ENCODE measurements around the gene WDR74.
"Not testable (repeated sequence)": the region's sequence is repeated elsewhere in the genome, so short reads cannot be mapped to it uniquely, and the experiment has no call there.

Gene WDR74

DNA sequence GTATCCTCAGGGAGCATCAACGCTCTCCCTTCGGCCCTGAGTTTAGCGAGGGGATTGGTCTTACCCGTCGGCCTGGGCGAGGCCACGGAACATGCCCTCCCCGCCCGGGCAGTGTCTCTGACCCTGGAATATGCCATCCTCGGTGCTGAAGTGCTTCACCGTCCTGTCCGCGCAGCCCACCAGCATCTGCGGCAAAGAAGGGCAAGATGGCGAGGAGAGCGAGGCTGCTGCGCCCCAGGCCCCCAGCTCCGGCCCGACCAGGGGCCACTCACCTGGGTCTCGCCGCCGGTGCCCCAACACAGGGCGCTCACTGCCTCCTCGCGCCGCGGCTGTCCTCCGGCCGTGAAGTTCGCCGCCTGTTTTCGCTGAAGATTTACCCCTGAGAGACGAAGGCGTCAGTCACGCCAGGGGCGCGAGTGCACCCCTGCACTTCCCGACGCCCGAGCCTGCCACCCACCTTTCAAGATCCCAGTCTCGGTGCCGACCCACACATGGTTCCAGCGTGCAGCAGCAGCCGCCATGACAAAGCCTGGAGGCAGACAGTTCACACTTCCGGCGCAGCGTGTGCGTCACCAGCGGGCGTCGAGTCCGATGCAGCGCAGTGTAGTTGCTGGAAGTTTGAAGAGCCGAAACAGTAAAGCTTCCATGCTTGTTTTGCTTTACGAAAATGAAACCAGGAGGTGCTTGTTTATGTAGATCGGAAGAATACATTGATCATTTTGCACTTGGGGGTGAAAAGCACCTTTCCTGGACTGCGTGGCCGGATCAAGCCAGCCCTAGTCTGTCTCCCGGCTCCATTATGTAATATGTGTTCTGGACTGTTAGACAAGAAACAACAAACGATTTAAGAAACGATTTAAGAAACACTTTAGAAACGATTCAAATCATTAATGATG is at the start of gene WDR74:
Gene WDR74 (minus strand): TSS at position 541 of the 896 bp plus-strand sequence. CDS start 20 bp downstream, at position 521.
- peak; percentile 78 to 80 for DNase-seq (ENCODE audit: low read depth in 2 of 2)

DNA sequence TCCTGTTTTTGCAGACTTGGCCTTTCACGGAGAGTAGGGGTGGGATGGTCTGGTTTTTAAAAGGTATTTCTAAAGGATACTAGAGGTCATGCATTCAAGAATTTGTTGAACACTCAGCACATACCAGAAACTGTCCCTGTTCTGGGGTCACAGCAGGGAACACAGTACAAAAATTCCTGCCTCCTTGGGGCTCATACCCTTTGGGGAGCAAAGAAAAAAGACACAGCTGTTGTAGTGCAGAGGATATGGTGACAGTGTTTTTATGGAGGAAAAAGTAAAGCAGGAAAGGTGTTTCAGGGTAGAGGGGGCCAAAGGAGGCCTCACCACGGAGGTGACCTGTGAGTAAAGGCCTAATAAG is 49.7 kb upstream of the WDR74 start:
- DNase-seq (ENCODE audit: low read depth in 2 of 2) = no peak

DNA sequence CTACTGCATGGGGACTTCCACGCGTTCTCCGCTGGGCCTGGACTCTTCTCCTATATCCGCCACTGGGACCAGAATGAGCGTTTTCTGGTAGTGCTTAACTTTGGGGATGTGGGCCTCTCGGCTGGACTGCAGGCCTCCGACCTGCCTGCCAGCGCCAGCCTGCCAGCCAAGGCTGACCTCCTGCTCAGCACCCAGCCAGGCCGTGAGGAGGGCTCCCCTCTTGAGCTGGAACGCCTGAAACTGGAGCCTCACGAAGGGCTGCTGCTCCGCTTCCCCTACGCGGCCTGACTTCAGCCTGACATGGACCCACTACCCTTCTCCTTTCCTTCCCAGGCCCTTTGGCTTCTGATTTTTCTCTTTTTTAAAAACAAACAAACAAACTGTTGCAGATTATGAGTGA is 49.0 kb upstream of the WDR74 start:
- no peak for DNase-seq (ENCODE audit: low read depth in 2 of 2)

DNA sequence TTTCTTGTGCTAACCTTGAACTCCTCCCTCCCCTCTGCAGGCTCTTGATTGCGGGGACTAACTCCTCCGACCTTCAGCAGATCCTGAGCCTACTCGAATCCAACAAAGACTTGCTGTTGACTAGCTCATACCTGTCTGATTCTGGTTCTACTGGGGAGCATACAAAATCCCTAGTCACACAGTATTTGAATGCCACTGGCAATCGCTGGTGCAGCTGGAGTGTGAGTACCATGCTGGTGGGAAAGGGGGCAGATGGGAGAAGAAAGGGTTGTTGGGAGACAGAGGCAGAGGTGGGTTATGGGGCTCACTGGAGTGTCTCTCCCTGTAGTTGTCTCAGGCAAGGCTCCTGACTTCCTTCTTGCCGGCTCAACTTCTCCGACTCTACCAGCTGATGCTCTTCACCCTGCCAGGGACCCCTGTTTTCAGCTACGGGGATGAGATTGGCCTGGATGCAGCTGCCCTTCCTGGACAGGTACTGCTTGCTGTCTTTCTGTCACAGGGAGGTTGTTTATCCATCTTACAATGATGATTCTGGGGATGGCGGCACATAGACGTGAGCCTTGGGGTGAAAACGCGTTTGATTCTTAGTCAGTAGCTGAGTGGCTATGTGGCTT is 45.9 kb upstream of the WDR74 start:
- DNase-seq (ENCODE audit: low read depth in 2 of 2) = no peak

DNA sequence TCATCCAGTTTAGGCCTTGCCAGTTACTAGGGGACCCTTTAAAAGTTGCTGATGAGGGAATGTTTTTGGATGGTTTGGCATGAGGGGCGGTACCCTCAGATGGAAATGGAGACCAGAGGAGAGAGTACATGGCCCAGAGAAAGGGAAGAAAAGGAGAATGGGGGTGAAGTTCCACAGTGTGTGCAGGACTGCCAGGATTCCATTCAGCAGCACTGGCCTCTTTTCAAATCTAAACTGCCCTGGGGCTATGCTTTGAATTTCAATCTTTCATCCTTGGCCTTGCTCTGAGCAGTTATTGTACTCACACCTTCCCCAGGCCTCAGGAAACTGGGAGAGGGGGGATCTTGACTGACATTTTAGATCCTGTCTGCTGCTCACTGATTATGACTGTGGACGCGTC is 44.3 kb upstream of the WDR74 start:
- DNase-seq (ENCODE audit: low read depth in 2 of 2) = no peak

DNA sequence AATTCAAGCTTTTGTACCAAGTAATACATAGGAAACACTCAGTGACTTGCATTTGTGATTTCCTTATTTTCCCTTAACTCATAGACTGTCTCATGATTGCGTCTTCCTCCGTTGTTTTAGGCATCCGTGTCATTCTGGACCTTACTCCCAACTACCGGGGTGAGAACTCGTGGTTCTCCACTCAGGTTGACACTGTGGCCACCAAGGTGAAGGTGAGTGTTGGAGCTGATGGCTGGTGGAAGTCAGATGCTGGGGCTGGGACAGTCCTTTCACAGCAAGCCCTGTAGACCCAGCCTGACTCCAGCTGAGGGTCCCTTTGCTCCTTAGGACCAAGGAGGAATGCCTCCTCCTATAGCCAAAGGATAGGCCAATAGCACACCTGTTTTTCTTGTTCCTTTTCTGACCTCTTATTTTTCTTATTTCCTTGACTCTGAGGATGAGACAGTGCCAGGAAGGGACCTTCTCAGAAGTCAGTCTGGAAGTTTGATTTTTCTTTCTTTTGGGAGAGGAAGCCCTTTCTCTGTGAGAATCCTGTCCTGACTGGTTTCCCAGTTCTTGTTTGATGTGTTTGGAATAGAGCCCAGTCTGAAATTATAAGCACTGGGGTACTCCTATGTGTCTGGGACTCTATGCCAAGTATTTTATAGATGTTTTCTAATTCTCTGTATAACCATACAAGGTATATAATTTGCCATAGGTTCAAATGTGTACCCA is 43.6 kb upstream of the WDR74 start:
- DNase-seq (ENCODE audit: low read depth in 2 of 2) = no peak

DNA sequence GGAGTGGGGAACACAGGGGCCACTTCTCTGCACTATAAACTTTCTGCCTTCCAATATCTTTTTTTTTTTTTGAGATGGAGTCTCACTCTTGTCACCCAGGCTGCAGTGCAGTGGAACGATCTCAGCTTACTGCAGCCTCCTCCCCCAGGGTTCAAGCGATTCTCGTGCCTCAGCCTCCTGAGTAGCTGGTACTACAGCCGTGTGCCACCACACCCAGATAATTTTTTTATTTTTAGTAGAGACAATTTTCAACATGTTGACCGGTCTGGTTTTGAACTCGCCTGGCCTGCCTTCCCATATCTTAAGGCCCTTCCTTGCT is 43.0 kb upstream of the WDR74 start:
- no peak for DNase-seq (ENCODE audit: low read depth in 2 of 2)

DNA sequence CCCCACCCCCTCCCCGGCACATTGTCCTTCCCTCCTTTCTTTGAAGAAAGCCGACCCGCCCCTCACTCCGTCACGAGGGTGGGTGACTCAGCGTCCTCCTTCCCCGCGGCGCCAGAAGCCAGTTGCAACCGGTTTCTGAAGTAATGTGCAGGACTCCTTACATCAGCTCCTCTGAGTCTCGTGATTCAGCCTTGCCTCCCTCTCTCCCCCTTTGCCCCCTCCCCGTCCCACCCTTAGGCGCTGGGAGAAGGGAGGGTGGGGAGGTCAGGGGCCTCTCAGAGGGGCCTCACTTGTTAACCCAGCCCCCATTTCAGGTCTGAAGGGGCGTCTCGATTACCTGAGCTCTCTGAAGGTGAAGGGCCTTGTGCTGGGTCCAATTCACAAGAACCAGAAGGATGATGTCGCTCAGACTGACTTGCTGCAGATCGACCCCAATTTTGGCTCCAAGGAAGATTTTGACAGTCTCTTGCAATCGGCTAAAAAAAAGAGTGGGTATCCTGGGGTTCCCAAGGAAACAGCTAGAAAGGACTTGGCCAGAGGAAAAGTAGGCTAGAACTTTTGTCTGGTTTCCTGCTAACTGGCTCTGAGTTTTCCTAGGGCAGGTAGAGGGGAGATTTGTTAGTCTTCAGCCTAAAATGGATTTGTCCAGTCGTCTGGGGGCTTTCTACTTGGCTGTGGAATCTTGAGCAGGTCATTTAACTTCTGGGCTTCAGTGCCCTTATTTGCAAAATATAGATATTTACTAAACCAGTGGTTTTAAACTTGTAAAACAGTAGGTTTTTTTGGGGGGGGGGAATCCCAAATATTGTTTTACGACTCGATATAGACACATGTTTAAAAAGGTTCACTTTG is 42.4 kb upstream of the WDR74 start:
- DNase-seq (ENCODE audit: low read depth in 2 of 2) = peak; percentile 82 to 86

DNA sequence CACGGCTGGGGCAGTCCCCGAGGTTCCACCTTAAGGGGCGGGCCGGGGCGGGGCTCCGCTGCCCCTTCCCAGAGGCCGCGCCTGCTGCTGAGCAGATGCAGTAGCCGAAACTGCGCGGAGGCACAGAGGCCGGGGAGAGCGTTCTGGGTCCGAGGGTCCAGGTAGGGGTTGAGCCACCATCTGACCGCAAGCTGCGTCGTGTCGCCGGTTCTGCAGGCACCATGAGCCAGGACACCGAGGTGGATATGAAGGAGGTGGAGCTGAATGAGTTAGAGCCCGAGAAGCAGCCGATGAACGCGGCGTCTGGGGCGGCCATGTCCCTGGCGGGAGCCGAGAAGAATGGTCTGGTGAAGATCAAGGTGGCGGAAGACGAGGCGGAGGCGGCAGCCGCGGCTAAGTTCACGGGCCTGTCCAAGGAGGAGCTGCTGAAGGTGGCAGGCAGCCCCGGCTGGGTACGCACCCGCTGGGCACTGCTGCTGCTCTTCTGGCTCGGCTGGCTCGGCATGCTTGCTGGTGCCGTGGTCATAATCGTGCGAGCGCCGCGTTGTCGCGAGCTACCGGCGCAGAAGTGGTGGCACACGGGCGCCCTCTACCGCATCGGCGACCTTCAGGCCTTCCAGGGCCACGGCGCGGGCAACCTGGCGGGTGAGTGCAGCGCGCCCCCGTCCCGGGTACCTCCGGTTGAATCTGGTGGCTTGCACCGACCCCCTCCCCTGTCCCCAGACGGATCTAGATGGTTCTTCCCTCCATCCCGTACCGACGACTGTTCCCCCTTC is 41.6 kb upstream of the WDR74 start, which contains the start of gene SLC3A2:
Gene SLC3A2 (plus strand): TSS at position 94 of the 776 bp plus-strand sequence. CDS start 128 bp downstream, at position 222.
- peak; percentile 68 to 71 for DNase-seq (ENCODE audit: low read depth in 2 of 2)

DNA sequence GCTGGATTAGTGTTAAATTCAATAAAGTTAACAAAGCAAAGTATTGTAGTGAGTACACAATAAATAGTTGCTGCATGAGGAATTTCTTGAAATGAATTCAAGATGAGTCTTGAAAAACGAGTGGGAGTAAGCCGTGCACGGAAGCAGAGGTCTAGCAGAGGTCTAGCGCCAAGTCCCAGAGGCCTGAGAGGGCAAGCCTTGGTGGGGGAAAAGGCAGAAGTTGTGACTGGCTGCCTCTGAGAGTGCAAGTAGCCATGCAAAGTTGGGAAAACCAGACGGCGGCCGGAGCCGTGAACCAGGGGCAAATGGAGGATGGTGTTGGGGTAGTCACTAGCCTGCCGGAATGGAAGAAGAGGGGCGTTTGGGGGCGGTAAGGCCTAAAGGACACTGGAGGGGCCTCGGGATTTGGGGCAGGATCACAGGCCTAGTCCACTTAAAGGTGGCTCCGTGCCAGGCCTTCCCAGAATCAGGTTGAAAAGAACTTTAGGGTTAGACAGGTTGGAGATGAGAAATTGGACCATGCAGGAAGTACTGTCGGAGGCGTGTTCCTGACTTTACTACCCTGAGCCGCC is 40.9 kb upstream of the WDR74 start:
- no peak for DNase-seq (ENCODE audit: low read depth in 2 of 2)

DNA sequence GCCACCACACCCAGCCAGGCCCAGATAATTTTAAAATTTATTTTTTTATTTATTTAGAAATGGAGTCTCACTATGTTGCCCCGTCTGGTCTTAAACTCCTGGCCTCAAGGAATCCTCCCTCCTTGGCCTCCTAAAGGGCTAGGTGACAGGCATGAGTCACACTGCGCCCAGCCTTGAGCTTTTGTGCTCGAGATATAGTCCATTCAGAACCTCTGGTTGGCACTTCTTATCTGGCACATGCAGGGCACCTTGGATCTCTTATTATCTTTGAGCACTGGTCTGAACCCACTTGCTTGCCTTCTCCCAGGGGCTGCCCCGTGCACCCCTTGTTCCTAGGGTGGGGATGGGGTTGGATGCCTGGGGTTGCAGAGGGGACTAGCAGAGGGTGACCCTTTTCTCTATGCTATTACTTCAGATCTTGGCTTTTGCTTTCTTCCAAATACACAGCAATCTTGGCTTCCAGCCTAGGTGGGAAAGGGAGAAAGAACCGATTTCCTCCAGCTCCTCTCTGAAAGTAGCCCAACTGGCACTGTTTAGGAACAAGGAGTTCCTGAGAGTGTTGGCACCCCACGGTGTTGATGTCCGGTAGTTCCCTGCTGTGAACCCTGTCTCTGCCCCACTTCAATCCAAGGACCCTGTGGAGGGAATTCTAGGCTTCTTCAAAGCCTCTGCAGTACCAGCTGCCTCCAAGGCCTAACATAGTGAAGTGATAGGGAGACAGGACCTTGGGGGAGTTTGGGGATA is 40.0 kb upstream of the WDR74 start:
- DNase-seq (ENCODE audit: low read depth in 2 of 2) = no peak

DNA sequence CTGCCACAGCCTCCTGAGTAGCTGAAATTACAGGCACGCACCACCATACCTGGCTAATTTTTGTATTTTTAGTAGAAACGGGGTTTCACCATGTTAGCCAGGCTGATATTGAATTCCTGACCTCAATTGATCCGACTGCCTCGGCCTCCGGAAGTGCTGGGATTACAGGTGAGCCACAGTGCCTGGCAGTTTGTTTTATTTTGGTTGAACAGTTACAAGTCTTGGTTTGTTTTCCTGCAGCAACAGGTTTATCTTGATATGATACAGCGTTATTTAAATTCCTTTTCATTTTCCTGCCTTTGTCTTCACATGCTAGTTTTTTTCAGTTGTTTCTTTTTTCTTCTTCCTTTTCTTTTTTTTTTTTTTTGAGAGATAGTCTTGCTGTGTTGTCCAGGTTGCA is 37.3 kb upstream of the WDR74 start:
- DNase-seq (ENCODE audit: low read depth in 2 of 2) = no peak

DNA sequence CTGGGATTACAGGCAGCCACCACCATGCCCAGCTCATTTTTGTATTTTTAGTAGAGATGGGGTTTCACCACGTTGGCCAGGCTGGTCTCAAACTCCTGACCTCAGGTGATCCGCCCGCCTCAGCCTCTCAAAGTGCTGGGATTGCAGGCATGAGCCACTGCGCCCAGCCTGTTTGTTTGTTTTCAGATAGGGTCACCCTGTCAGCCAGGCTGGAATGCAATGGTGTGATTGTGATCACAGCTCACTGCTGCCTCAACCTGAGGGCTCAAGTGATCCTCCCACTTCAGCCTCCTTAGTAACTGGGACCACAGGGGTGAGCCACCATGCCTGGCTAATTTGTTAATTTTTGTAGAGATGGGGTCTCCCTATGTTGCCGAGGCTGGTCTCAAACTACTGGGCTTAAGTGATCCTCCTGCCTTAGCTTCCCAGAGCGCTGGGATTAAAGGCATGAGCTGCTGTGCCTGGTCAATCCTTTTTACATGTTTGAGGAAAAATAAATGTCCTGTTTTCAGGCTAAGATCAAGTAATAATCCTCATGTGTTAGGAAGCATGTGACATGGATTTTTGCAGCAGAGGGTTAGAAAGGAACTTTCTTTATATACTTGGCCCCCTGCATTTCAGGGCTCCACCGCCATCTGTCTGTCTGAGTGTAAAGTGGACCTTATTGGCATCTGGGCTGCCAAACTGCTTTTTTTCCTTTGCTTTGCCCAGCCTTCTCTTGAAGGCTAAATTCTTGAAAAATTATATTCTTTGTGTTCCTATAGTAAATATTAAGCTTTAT is 36.5 kb upstream of the WDR74 start:
- no peak for DNase-seq (ENCODE audit: low read depth in 2 of 2)

DNA sequence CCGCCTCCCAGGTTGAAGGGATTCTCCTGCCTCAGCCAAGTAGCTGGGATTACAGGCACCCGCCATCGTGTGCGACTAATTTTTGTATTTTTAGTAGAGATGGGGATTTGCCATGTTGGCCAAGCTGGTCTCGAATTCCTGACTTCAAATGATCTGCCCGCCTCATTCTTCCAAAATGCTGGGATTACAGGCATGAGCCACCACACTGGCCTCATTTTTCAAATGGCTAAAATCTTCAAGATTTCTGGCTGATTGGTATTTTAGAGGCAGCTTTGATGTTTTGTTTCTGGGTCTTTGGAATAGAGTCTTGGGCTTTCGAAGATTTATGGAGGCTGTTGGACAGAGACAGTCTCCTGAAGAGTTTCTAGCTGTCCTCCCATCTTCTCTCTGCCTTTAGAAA is 35.5 kb upstream of the WDR74 start:
- DNase-seq (ENCODE audit: low read depth in 2 of 2) = no peak

DNA sequence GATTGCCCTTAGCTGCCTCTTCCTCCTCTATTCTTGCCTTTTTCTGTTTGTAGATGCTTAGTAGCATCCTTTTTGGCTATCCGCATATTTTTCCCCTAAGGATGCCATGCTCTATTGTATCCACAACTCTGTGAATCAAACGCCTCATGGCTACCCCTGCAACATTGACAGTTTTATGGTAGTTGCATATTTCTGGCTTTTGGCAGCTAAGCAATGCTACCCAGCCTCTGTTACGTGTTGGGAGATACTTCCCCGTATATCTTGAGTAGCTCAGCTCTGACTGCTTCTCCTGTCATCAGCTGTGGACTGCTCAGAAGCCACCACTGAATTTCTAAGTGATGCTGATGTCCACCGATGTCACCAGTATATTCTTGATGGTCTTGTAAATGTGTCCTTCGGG is 26.2 kb upstream of the WDR74 start:
- no peak for DNase-seq (ENCODE audit: low read depth in 2 of 2)

DNA sequence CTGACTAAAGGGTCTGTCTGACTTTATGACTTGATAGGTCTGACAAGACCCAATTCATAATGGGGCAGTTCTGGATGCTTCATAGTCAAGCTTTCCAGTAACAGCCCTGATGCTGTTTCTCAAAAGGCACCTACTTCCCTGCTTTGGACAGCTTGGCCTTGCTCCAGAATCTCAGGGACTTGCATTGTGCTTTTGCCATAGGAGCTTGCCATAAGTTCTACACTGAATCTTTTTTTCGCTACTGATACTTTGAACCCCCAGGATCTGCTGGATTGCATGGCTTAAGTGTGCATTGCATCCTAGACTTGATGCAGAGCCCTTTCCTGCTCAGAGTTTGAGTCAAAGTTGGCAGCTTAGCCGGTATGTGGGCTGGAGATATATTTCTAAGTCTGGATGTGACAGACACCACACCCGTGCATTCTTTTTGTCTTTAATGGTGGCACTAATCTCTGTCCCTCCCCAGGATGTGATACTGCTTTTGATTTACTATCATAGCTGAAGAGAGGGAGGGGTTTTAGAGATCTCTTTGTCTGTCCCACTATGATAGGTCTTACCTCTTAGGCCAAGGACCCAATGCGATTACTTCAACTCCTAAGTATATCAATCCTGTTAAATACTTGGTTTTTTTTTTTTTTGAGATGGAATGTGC is 24.4 kb upstream of the WDR74 start:
- no peak for DNase-seq (ENCODE audit: low read depth in 2 of 2)

DNA sequence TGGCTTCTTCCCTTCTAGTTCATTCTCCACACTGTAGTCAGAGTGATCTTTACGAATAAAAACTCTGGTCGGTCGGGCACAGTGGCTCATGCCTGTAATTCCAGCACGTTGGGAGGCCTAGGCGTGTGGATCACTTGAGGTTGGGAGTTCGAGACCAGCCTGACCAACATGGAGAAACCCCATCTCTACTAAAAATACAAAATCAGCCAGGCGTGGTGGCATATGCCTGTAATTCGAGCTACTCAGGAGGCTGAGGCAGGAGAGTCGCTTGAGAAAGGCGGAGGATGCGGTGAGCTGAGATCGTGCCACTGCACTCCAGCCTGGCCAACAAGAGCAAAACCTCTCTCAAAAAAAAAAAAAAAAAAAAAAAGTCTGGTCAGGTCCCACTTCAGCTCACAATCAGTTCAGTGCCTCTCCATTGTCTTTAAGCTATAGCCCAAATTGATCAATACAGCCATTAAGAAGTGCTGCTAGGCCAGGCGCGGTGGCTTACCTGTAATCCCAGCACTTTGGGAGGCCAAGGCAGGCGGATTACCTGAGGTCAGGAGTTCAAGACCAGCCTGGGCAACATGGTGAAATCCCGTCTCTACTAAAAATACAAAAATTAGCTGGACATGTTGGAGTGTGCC is 22.3 kb upstream of the WDR74 start:
- DNase-seq (ENCODE audit: low read depth in 2 of 2) = not testable (repeated sequence)
